Measurements from ENCODE around the gene ANKRD34C. TPM values are rescaled to one million over a fixed set of nuclear protein-coding genes. Genes with fewer than 3 reads are reported as not detected.

ANKRD34C gene
- total RNA-seq, 1 experiment from 2014 or later: not detected

GRCh38 chr15:79314811-79315210 is 32.3 kb downstream of the ANKRD34C start:
- Histone ChIP-seq H3K23me2 (ENCODE audit: insufficient read length, low read depth, low read length, poor library complexity, severe bottlenecking) (peaks cover 12% of the 10 kb centered on the region), H3K9ac (ENCODE audit: extremely low read depth, insufficient read length, low read length) (no peak overlapping the region), H2BK5ac (ENCODE audit: insufficient read length, low read length) (no peak overlapping the region), H4K91ac (ENCODE audit: insufficient read length, low read depth, low read length) (no peak overlapping the region), H3K27me3 (ENCODE audit: insufficient read depth, low read length) (no peaks in the 10 kb centered on the region), H2BK120ac (ENCODE audit: low read depth, low read length, poor library complexity, severe bottlenecking) (no peak overlapping the region), H2BK15ac (ENCODE audit: low read depth, low read length) (no peak overlapping the region), H2AFZ (ENCODE audit: low read length) (no peak overlapping the region), H3K14ac (ENCODE audit: insufficient read depth, low read length) (no peak overlapping the region), H4K8ac (replicated peaks; ENCODE audit: insufficient read length, low read depth, low read length) (no peak overlapping the region), H3K27ac (ENCODE audit: insufficient read length, low read depth, low read length) (no peak overlapping the region), H3K79me1 (ENCODE audit: insufficient read depth, low read depth, low read length, poor library complexity, severe bottlenecking) (no peaks in the 10 kb centered on the region), H3K23ac (ENCODE audit: insufficient read length, low read depth, low read length) (no peak overlapping the region), H3K56ac (ENCODE audit: insufficient read length, low read depth, low read length) (no peak overlapping the region), H3K9me3 (ENCODE audit: control insufficient read depth, low read depth, low read length) (peaks cover 8% of the 10 kb centered on the region), H4K5ac (ENCODE audit: insufficient read length, low read depth, low read length) (no peak overlapping the region), H3K18ac (ENCODE audit: insufficient read length, low read depth, low read length) (no peak overlapping the region), H3K4ac (ENCODE audit: low read depth, low read length) (no peak overlapping the region), H4K20me1 (ENCODE audit: control insufficient read depth, insufficient read depth, insufficient read length) (no peaks in the 10 kb centered on the region), H3K4me1 (ENCODE audit: insufficient read depth, low read length) (peaks cover 3% of the 10 kb centered on the region; the same call in 1 of the 2 replicates), H3K79me2 (ENCODE audit: insufficient read depth, low read length) (no peaks in the 10 kb centered on the region), H2BK12ac (ENCODE audit: insufficient read length, low read depth, low read length) (no peak overlapping the region), H3K4me2 (ENCODE audit: insufficient read depth, insufficient read length, low read length) (no peak overlapping the region), H3T11ph (ENCODE audit: low read length) (no peak overlapping the region), H2AK5ac (ENCODE audit: insufficient read length, low read length) (no peak overlapping the region), H2BK20ac (ENCODE audit: low read depth, low read length, poor library complexity, severe bottlenecking) (no peak overlapping the region)
- Mint-ChIP-seq H3K9me3 (peaks cover 7 to 14% of the 10 kb centered on the region in 2 experiments), H3K27ac (no peak overlapping the region), H3K36me3 (ENCODE audit: insufficient read depth in 1 of 3, low read depth in 3 of 3) (peaks cover 60 to 72% (median 68%) of the 10 kb centered on the region in 3 experiments), H3K4me1 (peaks cover 17 to 19% of the 10 kb centered on the region in 2 experiments), H3K27me3 (ENCODE audit: low read depth) (peaks cover 9% of the 10 kb centered on the region), H3K4me3 (no peak overlapping the region)
- no peak for DNase-seq
- no peak for TF ChIP-seq CTCF (conservative IDR thresholded peaks at IDR 0.05)
- WGBS (ENCODE audit: extremely low coverage, insufficient read length, low lambda C conversion rate): no CpG with 5 or more reads among the region's 6 CpGs

All from H9 (cell line).